ENCODE data around the gene RNF152.

DNA sequence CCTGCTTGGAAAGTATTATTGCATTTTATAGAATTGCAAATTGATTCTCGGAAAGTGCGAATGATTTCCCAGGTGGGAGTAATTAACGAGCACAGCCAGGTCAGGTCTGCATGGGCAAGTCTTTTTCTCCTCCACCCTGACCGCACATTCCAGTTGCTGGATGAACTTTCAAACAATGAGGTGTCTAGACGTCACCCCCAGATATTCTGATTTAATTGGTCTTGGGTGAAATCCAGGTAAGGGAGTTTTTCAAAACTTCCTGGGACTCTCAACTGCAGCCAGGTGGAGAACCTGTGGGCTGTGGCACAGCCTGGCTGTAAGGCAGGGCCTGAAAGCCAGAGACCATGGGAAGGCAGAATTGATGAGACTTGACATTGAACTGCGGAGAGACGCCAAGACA, 15.9 kb upstream of the RNF152 start:
- TF ChIP-seq, protein P1, sequence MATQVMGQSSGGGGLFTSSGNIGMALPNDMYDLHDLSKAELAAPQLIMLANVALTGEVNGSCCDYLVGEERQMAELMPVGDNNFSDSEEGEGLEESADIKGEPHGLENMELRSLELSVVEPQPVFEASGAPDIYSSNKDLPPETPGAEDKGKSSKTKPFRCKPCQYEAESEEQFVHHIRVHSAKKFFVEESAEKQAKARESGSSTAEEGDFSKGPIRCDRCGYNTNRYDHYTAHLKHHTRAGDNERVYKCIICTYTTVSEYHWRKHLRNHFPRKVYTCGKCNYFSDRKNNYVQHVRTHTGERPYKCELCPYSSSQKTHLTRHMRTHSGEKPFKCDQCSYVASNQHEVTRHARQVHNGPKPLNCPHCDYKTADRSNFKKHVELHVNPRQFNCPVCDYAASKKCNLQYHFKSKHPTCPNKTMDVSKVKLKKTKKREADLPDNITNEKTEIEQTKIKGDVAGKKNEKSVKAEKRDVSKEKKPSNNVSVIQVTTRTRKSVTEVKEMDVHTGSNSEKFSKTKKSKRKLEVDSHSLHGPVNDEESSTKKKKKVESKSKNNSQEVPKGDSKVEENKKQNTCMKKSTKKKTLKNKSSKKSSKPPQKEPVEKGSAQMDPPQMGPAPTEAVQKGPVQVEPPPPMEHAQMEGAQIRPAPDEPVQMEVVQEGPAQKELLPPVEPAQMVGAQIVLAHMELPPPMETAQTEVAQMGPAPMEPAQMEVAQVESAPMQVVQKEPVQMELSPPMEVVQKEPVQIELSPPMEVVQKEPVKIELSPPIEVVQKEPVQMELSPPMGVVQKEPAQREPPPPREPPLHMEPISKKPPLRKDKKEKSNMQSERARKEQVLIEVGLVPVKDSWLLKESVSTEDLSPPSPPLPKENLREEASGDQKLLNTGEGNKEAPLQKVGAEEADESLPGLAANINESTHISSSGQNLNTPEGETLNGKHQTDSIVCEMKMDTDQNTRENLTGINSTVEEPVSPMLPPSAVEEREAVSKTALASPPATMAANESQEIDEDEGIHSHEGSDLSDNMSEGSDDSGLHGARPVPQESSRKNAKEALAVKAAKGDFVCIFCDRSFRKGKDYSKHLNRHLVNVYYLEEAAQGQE (IDR thresholded peaks at IDR 0.05; ENCODE audit: insufficient read depth in 1 of 2, low read depth in 2 of 2, low read length in 1 of 2): no peak
- TF ChIP-seq, protein P2, sequence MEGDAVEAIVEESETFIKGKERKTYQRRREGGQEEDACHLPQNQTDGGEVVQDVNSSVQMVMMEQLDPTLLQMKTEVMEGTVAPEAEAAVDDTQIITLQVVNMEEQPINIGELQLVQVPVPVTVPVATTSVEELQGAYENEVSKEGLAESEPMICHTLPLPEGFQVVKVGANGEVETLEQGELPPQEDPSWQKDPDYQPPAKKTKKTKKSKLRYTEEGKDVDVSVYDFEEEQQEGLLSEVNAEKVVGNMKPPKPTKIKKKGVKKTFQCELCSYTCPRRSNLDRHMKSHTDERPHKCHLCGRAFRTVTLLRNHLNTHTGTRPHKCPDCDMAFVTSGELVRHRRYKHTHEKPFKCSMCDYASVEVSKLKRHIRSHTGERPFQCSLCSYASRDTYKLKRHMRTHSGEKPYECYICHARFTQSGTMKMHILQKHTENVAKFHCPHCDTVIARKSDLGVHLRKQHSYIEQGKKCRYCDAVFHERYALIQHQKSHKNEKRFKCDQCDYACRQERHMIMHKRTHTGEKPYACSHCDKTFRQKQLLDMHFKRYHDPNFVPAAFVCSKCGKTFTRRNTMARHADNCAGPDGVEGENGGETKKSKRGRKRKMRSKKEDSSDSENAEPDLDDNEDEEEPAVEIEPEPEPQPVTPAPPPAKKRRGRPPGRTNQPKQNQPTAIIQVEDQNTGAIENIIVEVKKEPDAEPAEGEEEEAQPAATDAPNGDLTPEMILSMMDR (IDR thresholded peaks at IDR 0.05): no peak

Measured in Panc1 (cell line).